Right lung (tissue), 5 donors: ENCODE measurements around the gene ISCU. TPM values are rescaled to one million over a fixed set of nuclear protein-coding genes. Genes with fewer than 3 reads are reported as not detected.
A peak's percentile ranks its signal among the peaks of the same experiment; 100 is the strongest.
"Not testable (repeated sequence)": the region's sequence is repeated elsewhere in the genome, so short reads cannot be mapped to it uniquely, and the experiment has no call there.

Experiments
- DNase-seq, 2 donors: peaks; one replicate each; pipeline ENCODE4 v3.0.0-alpha.2; 2013
- polyA plus RNA-seq, 5 donors: library from polyadenylated mRNA; unstranded; fragments of 120-200 nt; gene quantifications; one replicate each; pipeline versions ENCODE4 v1.2.1 to v1.2.3, GENCODE V29; 2013; ENCODE audit warnings: inconsistent platforms in 1 of 5, low replicate concordance in 1 of 5; ENCODE audit not compliant: insufficient read length in 5 of 5, insufficient read depth in 1 of 5

The ISCU gene
- polyA plus RNA-seq, 5 donors: 81.7 to 97.7 (median 86.5) TPM

- DNase-seq: no peak
These were observed 53.5 kb downstream of the ISCU start for GRCh38 chr12:108615918-108616317.

- no peak for DNase-seq
These were observed 54.0 kb downstream of the ISCU start for GRCh38 chr12:108616359-108616758.

- no peak for DNase-seq
These were observed 54.8 kb downstream of the ISCU start for GRCh38 chr12:108616941-108617858.

DNA sequence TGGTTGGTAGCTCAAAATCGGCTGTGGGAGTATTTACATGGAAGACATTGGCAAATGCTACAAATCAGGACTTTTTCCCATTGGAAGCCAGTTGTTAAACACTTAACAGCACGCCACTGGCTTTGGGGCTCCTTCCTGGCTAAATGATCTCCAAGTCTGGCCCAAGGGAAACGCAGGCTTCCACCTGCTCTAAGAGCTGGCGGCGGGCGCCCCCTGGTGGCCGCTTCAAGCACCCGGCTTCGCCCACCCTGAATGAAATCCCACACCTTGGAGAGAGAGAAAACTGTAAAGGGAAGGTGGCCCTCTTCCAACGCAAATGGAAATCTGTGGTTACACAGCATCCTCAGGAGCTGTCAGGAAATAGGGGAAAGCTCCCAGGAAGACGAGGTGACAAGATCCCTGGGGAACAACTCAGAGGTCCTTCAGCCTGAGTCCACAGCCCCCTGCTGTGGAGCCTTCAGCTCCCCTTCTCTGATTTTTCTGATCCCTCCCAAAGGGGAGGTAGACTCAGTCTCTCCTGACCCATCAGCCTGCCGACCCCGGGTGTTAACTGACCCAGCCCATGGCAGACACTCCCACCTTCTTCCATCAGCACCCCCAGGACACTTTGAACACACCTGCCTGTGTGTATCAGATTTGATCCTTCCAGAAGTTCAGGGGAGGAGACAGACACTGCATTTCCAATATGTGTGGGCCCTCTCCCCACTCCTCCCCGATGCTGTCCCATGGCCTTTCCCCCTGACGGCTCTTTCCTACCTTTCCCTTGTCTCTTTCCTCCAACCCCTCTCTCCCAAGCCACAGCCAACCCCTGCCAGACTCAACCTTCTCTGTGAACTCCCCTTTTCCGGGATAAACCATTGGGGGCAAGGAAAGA, 55.9 kb downstream of the ISCU start:
- peak; percentile 74 to 78 for DNase-seq

DNA sequence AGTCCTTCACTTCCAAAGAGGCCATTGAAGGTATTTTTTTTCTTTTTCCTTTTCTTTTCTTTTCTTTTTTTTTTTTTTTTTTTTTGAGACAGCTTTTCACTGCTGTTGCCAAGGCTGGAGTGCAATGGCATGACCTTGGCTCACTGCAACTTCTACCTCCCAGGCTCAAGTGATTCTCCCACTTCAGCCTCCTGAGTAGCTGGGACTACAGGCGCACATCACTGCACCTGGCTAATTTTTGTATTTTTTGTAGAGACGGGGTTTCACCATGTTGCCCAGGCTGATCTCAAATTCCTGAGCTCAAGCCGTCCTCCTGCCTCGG, 56.5 kb downstream of the ISCU start:
- DNase-seq: not testable (repeated sequence)

Other genes with a start within 250 kb of the ISCU start
- 10 to 100 TPM; 10.1 to 13.5 (median 12.7) TPM for gene CMKLR1, start 223.3 kb upstream of the ISCU start, polyA plus RNA-seq
- gene FICD, start 47.3 kb upstream of the ISCU start, polyA plus RNA-seq: 1 to 10 TPM; 2.3 to 3.1 (median 2.8) TPM
- 10 to 100 TPM; 53.3 to 78.7 (median 61.3) TPM for gene SART3, start 1.4 kb upstream of the ISCU start, polyA plus RNA-seq
- 10 to 100 TPM; 33.1 to 55.5 (median 41.7) TPM for gene TMEM119, start 35.5 kb downstream of the ISCU start, polyA plus RNA-seq
- 1 to 10 TPM; 3.3 to 4.9 (median 4.0) TPM for gene SELPLG, start 71.3 kb downstream of the ISCU start, polyA plus RNA-seq
- 10 to 100 TPM; 61.8 to 95.3 (median 82.1) TPM for gene CORO1C, start 168.9 kb downstream of the ISCU start, polyA plus RNA-seq